ENCODE results near the gene DMRTA2. TPM values are rescaled to one million over a fixed set of nuclear protein-coding genes. Genes with fewer than 3 reads are reported as not detected.

The DMRTA2 gene
- total RNA-seq (2014; rRNA removed; shearing (Covaris generic)), result 0.32 and 1.4 TPM in 2 replicates

GRCh38 chr1:50422946-50423669 is at the start of gene DMRTA2:
DMRTA2 (minus strand) TSS chr1:50423443; CDS start chr1:50421536, 1,907 bp downstream.
- DNase-seq (ENCODE audit: low read depth), result peak; percentile 82

- DNase-seq (ENCODE audit: low read depth), result no peak
These were observed 48.7 kb upstream of the DMRTA2 start for GRCh38 chr1:50471967-50472366.

- DNase-seq (ENCODE audit: low read depth), result no peak
These were observed 39.7 kb upstream of the DMRTA2 start for GRCh38 chr1:50462964-50463363.

GRCh38 chr1:50458507-50458906 is 35.3 kb upstream of the DMRTA2 start:
- no peak for DNase-seq (ENCODE audit: low read depth)

GRCh38 chr1:50454911-50455310 is 31.7 kb upstream of the DMRTA2 start:
- no peak for DNase-seq (ENCODE audit: low read depth)

GRCh38 chr1:50453266-50453665 is 30.0 kb upstream of the DMRTA2 start:
- DNase-seq (ENCODE audit: low read depth), result no peak

- DNase-seq (ENCODE audit: low read depth), result no peak
These were observed 29.5 kb upstream of the DMRTA2 start for GRCh38 chr1:50452700-50453099.

- no peak for DNase-seq (ENCODE audit: low read depth)
These were observed 27.8 kb upstream of the DMRTA2 start for GRCh38 chr1:50450861-50451653.

GRCh38 chr1:50447961-50448360 is 24.7 kb upstream of the DMRTA2 start:
- DNase-seq (ENCODE audit: low read depth), result no peak

GRCh38 chr1:50441183-50441582 is 17.9 kb upstream of the DMRTA2 start:
- no peak for DNase-seq (ENCODE audit: low read depth)

- DNase-seq (ENCODE audit: low read depth), result peak; percentile 34
These were observed 15.7 kb upstream of the DMRTA2 start for GRCh38 chr1:50438945-50439344.

- no peak for DNase-seq (ENCODE audit: low read depth)
These were observed 13.2 kb upstream of the DMRTA2 start for GRCh38 chr1:50436489-50436888.

GRCh38 chr1:50430010-50430405 is 6.8 kb upstream of the DMRTA2 start:
- DNase-seq (ENCODE audit: low read depth), result no peak

GRCh38 chr1:50427818-50428779 is 4.9 kb upstream of the DMRTA2 start:
- peak; percentile 43 for DNase-seq (ENCODE audit: low read depth)

- DNase-seq (ENCODE audit: low read depth), result peak; percentile 41
These were observed 4.0 kb upstream of the DMRTA2 start for GRCh38 chr1:50427086-50427817.

- no peak for DNase-seq (ENCODE audit: low read depth)
These were observed 3.5 kb upstream of the DMRTA2 start for GRCh38 chr1:50426702-50427085.

- no peak for DNase-seq (ENCODE audit: low read depth)
These were observed 3.0 kb upstream of the DMRTA2 start for GRCh38 chr1:50426108-50426700.

GRCh38 chr1:50425376-50426107 is 2.3 kb upstream of the DMRTA2 start:
- DNase-seq (ENCODE audit: low read depth), result peak; percentile 60

- DNase-seq (ENCODE audit: low read depth), result peak; percentile 35
These were observed 1.7 kb upstream of the DMRTA2 start for GRCh38 chr1:50424884-50425375.

Measured in M059J (cell line).